Occipital lobe (tissue), 2 donors: ENCODE data around the gene ERBB2. TPM values are rescaled to one million over a fixed set of nuclear protein-coding genes. Genes with fewer than 3 reads are reported as not detected.
"Not testable (repeated sequence)": the region's sequence is repeated elsewhere in the genome, so short reads cannot be mapped to it uniquely, and the experiment has no call there.

ENCODE experiments used
- DNase-seq: peaks from one replicate; lab custom pipeline; 2025; lab: John Stamatoyannopoulos, UW
- total RNA-seq: library from RNA; depleted of rRNA; stranded (reverse); fragments of >200 nt; gene quantifications from one replicate; pipeline ENCODE4 v1.2.3, GENCODE V29; 2014

ERBB2 gene
- total RNA-seq, 1 donor from 2014 or later: 10.1 TPM

GRCh38 chr17:39702901-39703893 is 3.3 kb downstream of the ERBB2 start:
- DNase-seq: no peak

GRCh38 chr17:39703913-39704312 is 4.0 kb downstream of the ERBB2 start:
- no peak for DNase-seq

- DNase-seq: no peak
These were observed 5.1 kb downstream of the ERBB2 start for GRCh38 chr17:39704821-39705551.

GRCh38 chr17:39705786-39706348 is 6.0 kb downstream of the ERBB2 start:
- DNase-seq: no peak

GRCh38 chr17:39706383-39706782 is 6.5 kb downstream of the ERBB2 start:
- no peak for DNase-seq

GRCh38 chr17:39706921-39707337 is 7.1 kb downstream of the ERBB2 start:
- DNase-seq: no peak

GRCh38 chr17:39709319-39709997 is 9.6 kb downstream of the ERBB2 start:
- no peak for DNase-seq

- DNase-seq: no peak
These were observed 10.4 kb downstream of the ERBB2 start for GRCh38 chr17:39709998-39710964.

GRCh38 chr17:39711071-39711470 is 11.2 kb downstream of the ERBB2 start:
- not testable (repeated sequence) for DNase-seq

GRCh38 chr17:39711851-39712250 is 12.0 kb downstream of the ERBB2 start:
- no peak for DNase-seq

GRCh38 chr17:39714234-39714633 is 14.4 kb downstream of the ERBB2 start:
- DNase-seq: no peak

- no peak for DNase-seq
These were observed 15.7 kb downstream of the ERBB2 start for GRCh38 chr17:39715375-39716072.

- DNase-seq: no peak
These were observed 16.4 kb downstream of the ERBB2 start for GRCh38 chr17:39716073-39716818.

GRCh38 chr17:39716879-39717536 is 17.1 kb downstream of the ERBB2 start:
- no peak for DNase-seq

- no peak for DNase-seq
These were observed 17.8 kb downstream of the ERBB2 start for GRCh38 chr17:39717660-39718059.

- no peak for DNase-seq
These were observed 19.9 kb downstream of the ERBB2 start for GRCh38 chr17:39719563-39720355.

GRCh38 chr17:39722104-39722503 is 22.2 kb downstream of the ERBB2 start:
- no peak for DNase-seq
